Activated CD8-positive, alpha-beta T cell treated with anti-CD3 and anti-CD28 coated beads for 36 hours (primary cell): ENCODE data around the gene PLCB3. TPM values are rescaled to one million over a fixed set of nuclear protein-coding genes. Genes with fewer than 3 reads are reported as not detected.
A peak's percentile ranks its signal among the peaks of the same experiment; 100 is the strongest.

Source experiments
- ATAC-seq: fragments of 200-7000 bp; cut with Tn5 transposase; one replicate; pipeline ENCODE4 v1.10.0; 2021; ENCODE audit warnings: mild to moderate bottlenecking, moderate library complexity
- CTCF ChIA-PET: fragments of 350-600 bp; sonication (Branson Sonifier 250); formaldehyde crosslinking; loops from one replicate; lab custom pipeline; 2021; ENCODE audit warnings: antibody characterized with exemption; lab: Charles Lee
- POLR2A ChIA-PET: fragments of 350-600 bp; sonication (Branson Sonifier 250); formaldehyde crosslinking; loops from one replicate; lab custom pipeline; 2021; ENCODE audit warnings: antibody characterized with exemption; lab: Charles Lee
- DNase-seq: peaks from one replicate; pipeline ENCODE4 v3.0.0-alpha.2; 2020
- H3K27ac Mint-ChIP-seq: one replicate; pipeline ENCODE4 v1.8.0; 2021; ENCODE audit warnings: mild to moderate bottlenecking, mixed read lengths
- H3K27me3 Mint-ChIP-seq: one replicate; pipeline ENCODE4 v1.8.0; 2021; ENCODE audit warnings: mixed read lengths
- H3K36me3 Mint-ChIP-seq: one replicate; pipeline ENCODE4 v1.8.0; 2021; ENCODE audit warnings: low read depth, mixed read lengths
- H3K4me1 Mint-ChIP-seq: one replicate; pipeline ENCODE4 v1.8.0; 2021; ENCODE audit warnings: low read depth, mixed read lengths
- H3K4me3 Mint-ChIP-seq: one replicate; pipeline ENCODE4 v1.8.0; 2021; ENCODE audit warnings: mild to moderate bottlenecking, moderate library complexity, mixed read lengths
- H3K9me3 Mint-ChIP-seq: one replicate; pipeline ENCODE4 v1.8.0; 2021; ENCODE audit warnings: mixed read lengths
- intact Hi-C: fragments of 100-400 bp; cut with micrococcal nuclease; formaldehyde crosslinking; loops from one replicate; pipeline ENCODE4 v1.10.0; 2022
- total RNA-seq, 2 experiments: library from RNA; stranded (reverse); gene quantifications; one replicate each; pipeline ENCODE4 v1.2.3, GENCODE V29; 2021
- TF ChIP-seq, protein P1 (sequence below): fragments of 200-600 bp; IDR thresholded peaks from one replicate; pipeline ENCODE4 v1.8.0; 2022; ENCODE audit warnings: antibody characterized with exemption, mild to moderate bottlenecking

The PLCB3 gene
- total RNA-seq, 2 experiments from 2014 or later = 8.7 to 9.6 TPM

DNA sequence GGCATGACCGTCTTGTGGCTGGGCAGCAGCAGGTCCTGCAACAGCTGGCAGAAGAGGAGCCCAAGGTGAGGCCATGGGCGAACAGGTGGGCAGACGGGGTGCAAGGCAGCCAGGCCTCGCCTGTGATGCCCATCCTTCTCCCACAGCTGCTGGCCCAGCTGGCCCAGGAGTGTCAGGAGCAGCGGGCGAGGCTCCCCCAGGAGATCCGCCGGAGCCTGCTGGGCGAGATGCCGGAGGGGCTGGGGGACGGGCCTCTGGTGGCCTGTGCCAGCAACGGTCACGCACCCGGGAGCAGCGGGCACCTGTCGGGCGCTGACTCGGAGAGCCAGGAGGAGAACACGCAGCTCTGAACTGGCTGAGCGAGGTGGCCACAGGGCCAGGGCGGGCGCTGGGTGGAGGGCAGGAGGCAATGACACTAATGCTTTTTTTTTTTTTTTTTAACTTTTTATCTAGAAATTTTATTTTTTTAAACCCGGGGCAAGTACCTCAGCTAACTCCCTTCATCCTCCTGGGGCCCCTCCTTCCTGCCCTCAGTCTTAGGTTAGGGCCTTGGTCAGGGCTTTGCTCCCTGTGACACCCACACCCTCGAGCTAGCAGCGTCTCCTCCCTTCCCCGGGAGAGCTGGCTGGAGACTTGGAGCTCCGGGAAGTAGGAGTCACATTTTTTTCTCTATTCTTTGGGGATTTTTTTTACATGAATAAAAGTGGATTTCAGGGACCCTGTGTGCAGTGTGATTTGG is 16.0 kb downstream of the PLCB3 start:
- Mint-ChIP-seq H3K27me3 (no peaks in the 10 kb centered on the region), H3K27ac (peak overlapping the region; percentile 95), H3K36me3 (peaks cover 10% of the 10 kb centered on the region), H3K4me1 (peaks cover 20% of the 10 kb centered on the region), H3K4me3 (peak overlapping the region; percentile 96), H3K9me3 (no peaks in the 10 kb centered on the region)
- intact Hi-C loops = no loop called here
- no peak for DNase-seq
- TF ChIP-seq, protein P1, sequence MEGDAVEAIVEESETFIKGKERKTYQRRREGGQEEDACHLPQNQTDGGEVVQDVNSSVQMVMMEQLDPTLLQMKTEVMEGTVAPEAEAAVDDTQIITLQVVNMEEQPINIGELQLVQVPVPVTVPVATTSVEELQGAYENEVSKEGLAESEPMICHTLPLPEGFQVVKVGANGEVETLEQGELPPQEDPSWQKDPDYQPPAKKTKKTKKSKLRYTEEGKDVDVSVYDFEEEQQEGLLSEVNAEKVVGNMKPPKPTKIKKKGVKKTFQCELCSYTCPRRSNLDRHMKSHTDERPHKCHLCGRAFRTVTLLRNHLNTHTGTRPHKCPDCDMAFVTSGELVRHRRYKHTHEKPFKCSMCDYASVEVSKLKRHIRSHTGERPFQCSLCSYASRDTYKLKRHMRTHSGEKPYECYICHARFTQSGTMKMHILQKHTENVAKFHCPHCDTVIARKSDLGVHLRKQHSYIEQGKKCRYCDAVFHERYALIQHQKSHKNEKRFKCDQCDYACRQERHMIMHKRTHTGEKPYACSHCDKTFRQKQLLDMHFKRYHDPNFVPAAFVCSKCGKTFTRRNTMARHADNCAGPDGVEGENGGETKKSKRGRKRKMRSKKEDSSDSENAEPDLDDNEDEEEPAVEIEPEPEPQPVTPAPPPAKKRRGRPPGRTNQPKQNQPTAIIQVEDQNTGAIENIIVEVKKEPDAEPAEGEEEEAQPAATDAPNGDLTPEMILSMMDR = no peak
- POLR2A ChIA-PET = interaction anchor here (0.9 to 6.6 kb wide), 5 partner anchors 8 to 57 kb away, joined by 3 to 132 read pairs (median 11); partner anchors contain the start of genes BAD, PLCB3 and PPP1R14B
- CTCF ChIA-PET = interaction anchor here (1.2 to 6.1 kb wide), 6 partner anchors 15 to 88 kb away, joined by 3 to 77 read pairs (median 8); partner anchors contain the start of genes ESRRA and PLCB3
- ATAC-seq = no peak

DNA sequence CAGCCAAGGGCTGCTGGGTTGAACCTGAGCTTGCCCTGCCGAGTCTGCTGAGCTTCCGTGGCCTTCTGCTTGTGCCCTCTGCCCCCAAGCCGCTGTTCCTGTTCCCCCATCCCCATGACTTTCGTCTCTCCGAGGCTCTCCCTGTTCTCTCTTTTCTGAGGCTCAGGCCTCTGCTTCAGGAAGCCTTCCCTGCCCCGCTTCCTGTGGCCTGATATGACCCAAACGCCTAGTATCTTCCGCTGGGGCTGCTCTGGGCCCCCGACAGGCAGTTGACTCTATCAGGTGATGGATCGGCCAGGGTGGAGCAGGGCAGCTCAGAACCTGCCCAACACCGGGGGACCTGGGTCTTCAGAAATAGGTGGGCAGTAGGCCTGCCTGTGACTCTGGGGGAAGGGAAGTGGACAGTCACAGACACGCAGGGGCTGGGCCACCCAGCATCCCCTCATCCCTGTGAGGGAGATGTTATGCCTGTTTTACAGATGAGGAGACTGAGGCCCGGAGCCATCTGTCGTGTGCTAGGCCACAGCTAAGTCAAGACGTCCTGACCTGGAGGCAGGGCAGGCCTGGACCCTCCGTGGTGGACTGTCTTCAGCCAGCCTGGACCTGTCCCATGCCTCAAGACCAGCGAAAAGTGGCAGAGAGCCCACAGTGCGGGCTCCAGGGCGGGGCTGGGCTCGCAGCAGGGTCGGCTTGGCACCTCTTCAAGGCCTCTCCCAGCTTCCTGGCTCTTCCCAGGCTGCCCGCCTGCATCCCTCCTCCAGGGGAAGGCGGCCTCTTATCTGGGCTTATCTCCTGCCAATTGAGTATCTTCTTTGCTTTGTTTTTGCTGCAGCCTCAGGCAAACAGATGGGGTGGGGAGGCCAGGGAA is 16.9 kb downstream of the PLCB3 start:
- H3K9me3 Mint-ChIP-seq = no peaks in the 10 kb centered on the region
- DNase-seq = no peak
- H3K4me1 Mint-ChIP-seq = peaks cover 21% of the 10 kb centered on the region
- POLR2A ChIA-PET = interaction anchor here (0.9 to 6.6 kb wide), 11 partner anchors 9 to 83 kb away, joined by 3 to 132 read pairs (median 11); partner anchors contain the start of genes BAD, ESRRA, GPR137 and PLCB3
- intact Hi-C loops = no loop called here
- TF ChIP-seq, protein P1 = no peak
- CTCF ChIA-PET = interaction anchor here (1.2 to 6.1 kb wide), 9 partner anchors 16 to 87 kb away, joined by 3 to 77 read pairs (median 5); partner anchors contain the start of genes ESRRA, FERMT3 and PLCB3
- ATAC-seq = no peak
- H3K27ac Mint-ChIP-seq = peak overlapping the region; percentile 95
- no peaks in the 10 kb centered on the region for H3K27me3 Mint-ChIP-seq
- peak overlapping the region; percentile 96 for H3K4me3 Mint-ChIP-seq
- H3K36me3 Mint-ChIP-seq = peaks cover 8% of the 10 kb centered on the region

- Mint-ChIP-seq H3K36me3 (peaks cover 8% of the 10 kb centered on the region), H3K4me3 (peak overlapping the region; percentile 96), H3K27ac (peak overlapping the region; percentile 95), H3K9me3 (no peaks in the 10 kb centered on the region), H3K27me3 (no peaks in the 10 kb centered on the region), H3K4me1 (peaks cover 21% of the 10 kb centered on the region)
- ChIA-PET POLR2A (interaction anchor here (0.6 to 6.6 kb wide), 14 partner anchors 10 to 84 kb away, joined by 3 to 132 read pairs (median 8); partner anchors contain the start of genes BAD, ESRRA, FERMT3 and GPR137), CTCF (interaction anchor here (1.2 to 6.1 kb wide), 7 partner anchors 17 to 86 kb away, joined by 3 to 77 read pairs (median 10); partner anchors contain the start of genes ESRRA, FERMT3 and PLCB3)
- ATAC-seq (peak; percentile 22), DNase-seq (peak; percentile 76)
- TF ChIP-seq, protein P1 = no peak
- intact Hi-C loops = no loop called here
These were observed 17.7 kb downstream of the PLCB3 start for GRCh38 chr11:64268893-64269539.

GRCh38 chr11:64269540-64270220 is 18.4 kb downstream of the PLCB3 start:
- peaks cover 8% of the 10 kb centered on the region for H3K36me3 Mint-ChIP-seq
- DNase-seq (peak; percentile 98), ATAC-seq (peak; percentile 73)
- peak overlapping the region; percentile 95 for H3K27ac Mint-ChIP-seq
- ChIA-PET CTCF (interaction anchor here (0.7 to 6.1 kb wide), 8 partner anchors 18 to 65 kb away, joined by 3 to 77 read pairs (median 7); partner anchors contain the start of genes ESRRA, FERMT3, PLCB3 and PRDX5), POLR2A (interaction anchor here (0.6 to 6.6 kb wide), 17 partner anchors 10 to 84 kb away, joined by 3 to 132 read pairs (median 6); partner anchors contain the start of genes BAD, ESRRA, FERMT3 and FKBP2)
- TF ChIP-seq, protein P1 = no peak
- H3K27me3 Mint-ChIP-seq = no peaks in the 10 kb centered on the region
- intact Hi-C loops = no loop called here
- H3K9me3 Mint-ChIP-seq = no peaks in the 10 kb centered on the region
- H3K4me3 Mint-ChIP-seq = peak overlapping the region; percentile 96
- peaks cover 21% of the 10 kb centered on the region for H3K4me1 Mint-ChIP-seq
